ENCODE data around the gene PEX14. TPM values are rescaled to one million over a fixed set of nuclear protein-coding genes. Genes with fewer than 3 reads are reported as not detected.

Gene PEX14
- total and polyA plus RNA-seq, 9 of the 15 experiments (the other 6 are each of a cell fraction or from before 2014, with no cell fraction given): 2.6 to 45.7 (median 22.7) TPM

- H3K9me3 ChIP-seq (replicated peaks; ENCODE audit: control insufficient read depth, insufficient read depth, low read depth, low read length): no peaks in the 10 kb centered on the region
- ATAC-seq: no peak
- ChIA-PET POLR2A (no interaction called here), CTCF (ENCODE audit: low intra/inter-chr PET ratio) (no interaction called here)
- H3K79me2 ChIP-seq (ENCODE audit: control insufficient read depth, insufficient read depth, low read length): no peaks in the 10 kb centered on the region
- 21% methylated on average over 33 of the region's 35 CpGs for WGBS (ENCODE audit: insufficient coverage, low coverage, missing lambda C conversion rate)
- H3K36me3 ChIP-seq (ENCODE audit: control insufficient read depth, insufficient read depth, low read length): no peaks in the 10 kb centered on the region
- H3K4me2 ChIP-seq (ENCODE audit: insufficient read depth, low read length): no peak overlapping the region
- in situ Hi-C loops (cut with MboI): no loop called here
- no peak overlapping the region for H3K4me3 ChIP-seq
- intact Hi-C loops (cut with micrococcal nuclease): no loop called here
- H3K27ac ChIP-seq (ENCODE audit: extremely low read depth, low read depth, low read length): no peak overlapping the region
- TF ChIP-seq POLR2A (conservative IDR thresholded peaks at IDR 0.05) (no peak), E2F8 (IDR thresholded peaks at IDR 0.05; ENCODE audit: low read depth, partially characterized antibody) (no peak), IFI16 (CRISPR knock-in tag; IDR thresholded peaks at IDR 0.05) (no peak), ETV1 (tag; conservative IDR thresholded peaks at IDR 0.05; ENCODE audit: low read depth) (no peak), ARID1B (IDR thresholded peaks at IDR 0.05) (no peak), ZMIZ1 (IDR thresholded peaks at IDR 0.05; ENCODE audit: low read depth in 2 of 2, low read length in 2 of 2) (no peak), RAD21 (CRISPR knock-in tag; conservative IDR thresholded peaks at IDR 0.05 in 1 of 2, IDR thresholded peaks at IDR 0.05 in 1 of 2) (no peak), FOXM1 (IDR thresholded peaks at IDR 0.05; ENCODE audit: low read depth) (no peak), FOXM1 (CRISPR knock-in tag; IDR thresholded peaks at IDR 0.05; ENCODE audit: low read depth) (no peak), LARP7 (IDR thresholded peaks at IDR 0.05) (no peak), PYGO2 (tag; IDR thresholded peaks at IDR 0.05) (no peak), CBX2 (IDR thresholded peaks at IDR 0.05; ENCODE audit: insufficient read depth, low read length, poor library complexity, severe bottlenecking) (no peak)
- H3K27me3 ChIP-seq (ENCODE audit: control insufficient read depth in 2 of 2, insufficient read depth in 2 of 2, low read length in 2 of 2): peaks cover 57 to 92% of the 10 kb centered on the region in 2 experiments
- no peak for DNase-seq (ENCODE audit: extremely low read depth in 1 of 4, low spot score in 3 of 4)
- no peak overlapping the region for H2AFZ ChIP-seq (ENCODE audit: low read depth, low read length)
- H3K9me1 ChIP-seq (ENCODE audit: control insufficient read depth, insufficient read depth, low read length): no peaks in the 10 kb centered on the region
- FAIRE-seq: no peak
- no peak overlapping the region for H3K9ac ChIP-seq (ENCODE audit: insufficient read depth in 1 of 2, low read depth in 2 of 2, low read length in 2 of 2)
- no TSS peak for BruUV-seq (replicated peaks)
- peaks cover 0 to 45% of the 10 kb centered on the region in 2 experiments; a peak in 2 of 5 replicates for H3K4me1 ChIP-seq (replicated peaks in 1 of 2; ENCODE audit: control insufficient read depth in 2 of 2, insufficient read depth in 2 of 2, low read length in 2 of 2)
- peaks cover 31% of the 10 kb centered on the region for H4K20me1 ChIP-seq (replicated peaks; ENCODE audit: control insufficient read depth, insufficient read depth, low read length)
Observed at GRCh38 chr1:10672343-10673050, 197.7 kb downstream of the PEX14 start.
